Common myeloid progenitor, CD34-positive (primary cell): Measurements from ENCODE around the gene SSPN.
A peak's percentile ranks its signal among the peaks of the same experiment; 100 is the strongest.

Experiments used
- CTCF ChIA-PET: fragments of 350-600 bp; sonication (Branson Sonifier 250); formaldehyde crosslinking; loops from one replicate; lab custom pipeline; 2021; ENCODE audit warnings: antibody characterized with exemption; lab: Charles Lee
- POLR2A ChIA-PET: fragments of 350-600 bp; sonication (Branson Sonifier 250); formaldehyde crosslinking; loops from one replicate; lab custom pipeline; 2021; ENCODE audit warnings: antibody characterized with exemption; lab: Charles Lee
- DNase-seq, 3 donors: peaks; one replicate each; pipeline versions ENCODE4 v3.0.0 to v3.0.0-alpha.2; 2013
- H3K27ac ChIP-seq, 2 experiments: 1 replicate in 1 of 2; 2 replicates in 1 of 2; pipeline ENCODE4 v1.7.0; 2013; ENCODE audit warnings: inconsistent platforms in 2 of 2, low read length in 2 of 2, mild to moderate bottlenecking in 2 of 2, low read depth in 1 of 2, moderate library complexity in 1 of 2; ENCODE audit not compliant: severe bottlenecking in 2 of 2, insufficient read depth in 1 of 2, poor library complexity in 1 of 2
- H3K27me3 ChIP-seq, 5 experiments: replicated peaks in 2 of 5; 1 replicate in 3 of 5; 2 replicates in 2 of 5; pipeline versions ENCODE4 v1.6.1 to v1.7.0; 2013; ENCODE audit warnings: low read length in 4 of 5, mild to moderate bottlenecking in 2 of 5, moderate library complexity in 2 of 5, inconsistent platforms in 1 of 5; ENCODE audit not compliant: insufficient read depth in 5 of 5, control insufficient read depth in 4 of 5
- H3K36me3 ChIP-seq, 4 experiments: 1 replicate in 2 of 4; 2 replicates in 2 of 4; pipeline versions ENCODE4 v1.6.1 to v1.7.0; 2013; ENCODE audit warnings: low read length in 3 of 4, control low read depth in 1 of 4, mild to moderate bottlenecking in 1 of 4; ENCODE audit not compliant: control insufficient read depth in 4 of 4, insufficient read depth in 4 of 4
- H3K4me1 ChIP-seq, 4 experiments: 1 replicate in 3 of 4; 2 replicates in 1 of 4; pipeline versions ENCODE4 v1.6.1 to v1.7.1; 2013; ENCODE audit warnings: low read length in 3 of 4, mild to moderate bottlenecking in 3 of 4, control low read depth in 1 of 4, inconsistent platforms in 1 of 4, moderate library complexity in 1 of 4; ENCODE audit not compliant: control insufficient read depth in 4 of 4, insufficient read depth in 4 of 4; ENCODE audit errors: control extremely low read depth in 1 of 4
- H3K4me3 ChIP-seq, 7 experiments: 1 replicate in 4 of 7; 2 replicates in 3 of 7; pipeline versions ENCODE4 v1.5.1 to v1.7.0; 2013; ENCODE audit warnings: mild to moderate bottlenecking in 7 of 7, low read length in 6 of 7, moderate library complexity in 6 of 7, inconsistent platforms in 2 of 7, low read depth in 2 of 7, control low read depth in 1 of 7; ENCODE audit not compliant: insufficient read depth in 4 of 7, control insufficient read depth in 1 of 7; ENCODE audit errors: extremely low read depth in 1 of 7
- H3K9me3 ChIP-seq, 5 experiments: 1 replicate in 4 of 5; 2 replicates in 1 of 5; pipeline versions ENCODE4 v1.6.1 to v1.7.1; 2013; ENCODE audit warnings: low read length in 4 of 5, mild to moderate bottlenecking in 2 of 5, inconsistent platforms in 1 of 5, low read depth in 1 of 5, moderate library complexity in 1 of 5; ENCODE audit not compliant: control insufficient read depth in 4 of 5, insufficient read depth in 2 of 5; ENCODE audit errors: control extremely low read depth in 1 of 5
- WGBS: methylation state at CpG from one replicate; pipeline ENCODE4 v1.1.5; 2013; ENCODE audit not compliant: insufficient coverage; 5-methylcytosine and 5-hydroxymethylcytosine counted together

SSPN gene

DNA sequence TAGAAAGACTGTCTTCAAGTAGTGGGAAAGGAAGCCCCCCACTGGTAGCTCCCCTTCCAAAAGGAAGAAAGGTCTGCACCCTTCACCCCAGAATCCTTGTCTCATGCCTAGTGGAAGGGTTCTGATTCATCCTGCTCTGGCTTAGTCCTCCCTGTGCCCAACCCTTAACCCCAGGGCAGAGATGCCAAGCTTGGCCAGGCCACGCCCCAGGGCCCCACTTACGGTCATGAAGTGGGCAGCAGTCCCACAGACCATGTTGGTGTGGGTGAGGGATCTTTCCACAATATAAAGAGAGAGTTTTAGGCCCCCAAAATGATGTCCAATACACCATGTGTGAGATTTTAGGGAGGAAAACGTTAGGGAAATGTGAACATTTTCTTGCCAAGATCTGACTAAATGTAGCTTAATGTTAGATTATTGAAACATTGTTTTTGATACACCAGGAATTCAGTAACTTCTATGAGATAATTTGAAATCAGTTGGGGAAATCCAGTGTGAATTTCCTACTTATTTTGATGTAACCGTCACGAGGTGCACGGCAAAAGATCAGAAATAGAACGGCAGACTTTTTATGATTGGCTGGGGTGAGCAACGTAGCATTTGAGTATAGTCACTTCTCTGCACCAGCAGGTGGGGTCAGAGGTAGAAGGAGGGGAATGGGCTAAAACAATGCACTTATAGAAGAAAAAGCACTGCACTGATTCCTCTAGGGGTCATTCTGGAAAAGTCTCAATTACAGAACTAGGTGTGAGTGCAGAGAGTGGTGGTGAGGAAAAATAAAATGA, 8.2 kb upstream of the SSPN start:
- ChIA-PET CTCF (interaction anchor here (0.6 kb wide), 1 partner anchor 77 kb away, joined by 3 read pairs; no protein-coding TSS in a partner anchor), POLR2A (no interaction called here)
- peaks cover 0 to 15% (median 0%) of the 10 kb centered on the region in 4 experiments for H3K4me1 ChIP-seq
- peak; percentile 20 to 48 (median 48) for DNase-seq
- H3K36me3 ChIP-seq: no peaks in the 10 kb centered on the region
- no peaks in the 10 kb centered on the region for H3K9me3 ChIP-seq
- no peak overlapping the region for H3K4me3 ChIP-seq
- H3K27me3 ChIP-seq: no peaks in the 10 kb centered on the region
- WGBS: 14% methylated on average over 4 of the region's 8 CpGs
- no peak overlapping the region for H3K27ac ChIP-seq

DNA sequence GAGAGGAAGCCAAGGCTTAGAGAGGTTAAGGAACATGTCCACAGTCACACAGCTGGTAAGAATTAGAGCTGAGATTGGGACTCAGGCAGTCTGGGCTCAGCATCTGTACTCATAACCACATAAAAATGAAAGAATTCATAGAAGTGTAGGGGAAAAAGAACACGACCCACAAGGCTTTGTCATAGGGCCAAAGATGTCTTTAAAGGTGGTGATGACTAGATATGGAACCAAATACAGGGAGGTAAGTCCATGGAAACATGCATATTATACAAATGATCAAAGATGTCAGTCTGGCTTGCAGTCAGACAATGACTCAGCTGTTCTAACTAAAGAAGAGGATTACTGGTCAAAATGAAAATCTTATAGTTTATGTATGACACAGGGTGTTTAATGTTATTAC, 7.2 kb upstream of the SSPN start:
- WGBS: no CpG with 5 or more reads among the region's 1 CpG

DNA sequence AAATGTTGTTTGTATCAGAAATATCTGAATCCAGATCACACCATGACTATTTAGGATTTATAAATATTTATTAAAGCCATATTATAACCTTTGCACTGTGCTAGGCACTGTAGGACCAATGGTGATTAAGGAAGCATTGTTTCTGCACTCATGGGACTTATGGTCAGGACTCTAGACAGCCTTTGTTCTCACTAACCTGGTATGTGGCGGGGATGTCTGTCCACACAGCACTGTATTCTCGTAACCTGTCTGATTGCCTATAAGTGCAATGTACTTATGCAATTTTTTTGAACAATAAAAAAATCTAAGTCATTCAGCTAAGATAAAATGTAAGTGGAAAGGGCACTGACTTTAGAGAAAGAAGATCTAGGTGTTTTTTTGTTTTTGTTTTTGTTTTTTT, 6.7 kb upstream of the SSPN start:
- WGBS: no CpG with 5 or more reads among the region's 2 CpGs
- Histone ChIP-seq H3K27me3 (no peaks in the 10 kb centered on the region), H3K4me1 (peaks cover 0 to 15% (median 0%) of the 10 kb centered on the region in 4 experiments), H3K9me3 (no peaks in the 10 kb centered on the region), H3K27ac (no peak overlapping the region), H3K36me3 (no peaks in the 10 kb centered on the region), H3K4me3 (no peak overlapping the region)
- POLR2A ChIA-PET: no interaction called here
- DNase-seq: no peak
- CTCF ChIA-PET: no interaction called here

More for the DNA sequence above, 7.2 kb upstream of the SSPN start:
- Histone ChIP-seq H3K4me1 (peaks cover 0 to 15% (median 0%) of the 10 kb centered on the region in 4 experiments), H3K4me3 (no peak overlapping the region), H3K9me3 (no peaks in the 10 kb centered on the region), H3K27ac (no peak overlapping the region), H3K36me3 (no peaks in the 10 kb centered on the region), H3K27me3 (no peaks in the 10 kb centered on the region)
- POLR2A ChIA-PET: no interaction called here
- peak in 2 of 3 donors; percentile 26 to 37 for DNase-seq
- CTCF ChIA-PET: interaction anchor here (0.6 kb wide), 1 partner anchor 76 kb away, joined by 3 read pairs; no protein-coding TSS in a partner anchor

GRCh38 chr12:26192142-26192541, 3.2 kb upstream of the SSPN start:
- H3K4me1 ChIP-seq: peaks cover 0 to 24% (median 8%) of the 10 kb centered on the region in 4 experiments
- no peaks in the 10 kb centered on the region for H3K9me3 ChIP-seq
- no peak overlapping the region for H3K27ac ChIP-seq
- DNase-seq: no peak
- no CpG with 5 or more reads among the region's 3 CpGs for WGBS
- H3K36me3 ChIP-seq: no peaks in the 10 kb centered on the region
- no peaks in the 10 kb centered on the region for H3K27me3 ChIP-seq
- POLR2A ChIA-PET: no interaction called here
- H3K4me3 ChIP-seq: no peak overlapping the region
- CTCF ChIA-PET: no interaction called here

DNA sequence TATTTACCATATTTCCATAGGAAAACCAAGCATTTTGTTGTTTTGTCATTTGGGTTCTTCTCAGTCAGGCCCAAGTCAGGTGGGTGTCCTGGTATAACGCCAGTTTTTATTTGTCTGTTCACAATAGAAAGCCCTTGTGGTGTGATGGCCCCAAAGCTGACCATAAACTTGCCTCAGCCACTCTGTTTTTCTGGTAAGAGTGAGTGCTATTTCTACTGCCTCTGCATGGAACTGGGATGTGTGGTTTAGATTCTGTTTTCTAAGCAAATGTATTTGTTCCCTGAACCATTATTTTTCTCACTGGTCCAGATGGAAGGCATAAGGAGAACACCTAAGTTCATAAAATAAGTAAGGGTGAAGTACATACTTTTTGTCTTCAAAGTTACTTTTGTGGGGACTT, 1.8 kb upstream of the SSPN start:
- ChIA-PET CTCF (interaction anchor here (1.2 kb wide), 1 partner anchor 74 kb away, joined by 4 read pairs; no protein-coding TSS in a partner anchor), POLR2A (no interaction called here)
- H3K27ac ChIP-seq: no peak overlapping the region
- H3K4me1 ChIP-seq: peaks cover 0 to 21% (median 8%) of the 10 kb centered on the region in 4 experiments
- no peak for DNase-seq
- peaks cover 0 to 3% (median 0%) of the 10 kb centered on the region in 5 experiments for H3K27me3 ChIP-seq
- no peaks in the 10 kb centered on the region for H3K36me3 ChIP-seq
- WGBS: 100% methylated on average over 1 of the region's 1 CpG
- no peaks in the 10 kb centered on the region for H3K9me3 ChIP-seq
- H3K4me3 ChIP-seq: no peak overlapping the region

DNA sequence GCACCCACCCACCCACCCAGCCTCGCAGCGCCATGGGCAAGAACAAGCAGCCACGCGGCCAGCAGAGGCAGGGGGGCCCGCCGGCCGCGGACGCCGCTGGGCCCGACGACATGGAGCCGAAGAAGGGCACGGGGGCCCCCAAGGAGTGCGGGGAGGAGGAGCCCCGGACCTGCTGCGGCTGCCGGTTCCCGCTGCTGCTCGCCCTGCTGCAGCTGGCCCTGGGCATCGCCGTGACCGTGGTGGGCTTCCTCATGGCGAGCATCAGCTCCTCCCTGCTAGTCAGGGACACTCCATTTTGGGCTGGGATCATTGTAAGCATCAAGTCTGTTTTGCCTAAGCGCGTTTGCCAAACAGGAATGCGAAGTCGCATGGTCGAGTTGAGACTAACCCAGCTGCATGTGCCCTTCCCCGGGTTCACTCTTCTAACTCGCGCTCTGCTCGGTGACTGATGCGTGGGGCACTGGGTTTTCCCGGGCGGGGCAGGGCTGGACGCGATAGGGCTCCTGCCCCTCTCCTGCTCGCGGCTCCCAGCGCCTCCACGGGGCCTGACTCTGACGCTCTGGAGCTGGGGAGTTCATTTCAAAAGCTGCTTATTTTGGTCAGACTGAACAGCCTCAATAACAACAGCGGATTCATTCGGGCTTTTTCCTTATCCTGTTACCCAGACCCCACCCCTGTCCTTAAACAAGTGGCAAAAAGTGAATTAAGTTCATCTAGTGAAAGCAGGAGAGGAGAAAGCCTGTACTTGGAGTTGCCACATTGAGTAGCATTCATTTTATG, 458 bp downstream of the SSPN start:
- 0% methylated on average over 42 of the region's 45 CpGs for WGBS
- CTCF ChIA-PET: interaction anchor here (1.2 to 1.3 kb wide), 2 partner anchors 15 to 73 kb away, joined by 3 to 4 read pairs; no protein-coding TSS in a partner anchor
- Histone ChIP-seq H3K9me3 (no peaks in the 10 kb centered on the region), H3K27me3 (peaks cover 0 to 3% (median 0%) of the 10 kb centered on the region in 5 experiments), H3K4me1 (peaks cover 0 to 21% (median 8%) of the 10 kb centered on the region in 4 experiments), H3K36me3 (no peaks in the 10 kb centered on the region), H3K4me3 (peak overlapping the region; percentile 19 to 86 (median 66)), H3K27ac (peak overlapping the region in 1 of 2 experiments; percentile 57)
- peak; percentile 23 to 69 (median 56) for DNase-seq
- POLR2A ChIA-PET: no interaction called here
